Measurements from ENCODE around the gene GEMIN5.

DNA sequence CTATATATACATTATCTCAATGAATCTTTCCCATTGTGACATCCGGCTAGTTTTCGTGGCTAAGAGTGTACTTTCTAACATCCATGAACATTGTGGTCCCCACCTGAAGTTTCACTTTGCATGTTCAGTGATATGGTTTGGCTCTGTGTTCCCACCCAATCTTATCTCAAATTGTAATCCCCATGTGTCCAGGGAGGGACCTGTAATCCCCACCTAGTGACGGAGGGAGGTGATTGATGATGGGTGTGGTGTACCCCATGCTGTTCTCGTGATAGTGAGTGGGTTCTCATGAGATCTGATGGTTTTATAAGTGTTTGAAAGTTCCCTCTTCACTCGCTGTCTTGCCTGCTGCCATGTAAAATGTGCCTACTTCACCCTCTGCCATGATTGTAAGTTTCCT is 30.9 kb upstream of the GEMIN5 start:
- TF ChIP-seq, protein P1, sequence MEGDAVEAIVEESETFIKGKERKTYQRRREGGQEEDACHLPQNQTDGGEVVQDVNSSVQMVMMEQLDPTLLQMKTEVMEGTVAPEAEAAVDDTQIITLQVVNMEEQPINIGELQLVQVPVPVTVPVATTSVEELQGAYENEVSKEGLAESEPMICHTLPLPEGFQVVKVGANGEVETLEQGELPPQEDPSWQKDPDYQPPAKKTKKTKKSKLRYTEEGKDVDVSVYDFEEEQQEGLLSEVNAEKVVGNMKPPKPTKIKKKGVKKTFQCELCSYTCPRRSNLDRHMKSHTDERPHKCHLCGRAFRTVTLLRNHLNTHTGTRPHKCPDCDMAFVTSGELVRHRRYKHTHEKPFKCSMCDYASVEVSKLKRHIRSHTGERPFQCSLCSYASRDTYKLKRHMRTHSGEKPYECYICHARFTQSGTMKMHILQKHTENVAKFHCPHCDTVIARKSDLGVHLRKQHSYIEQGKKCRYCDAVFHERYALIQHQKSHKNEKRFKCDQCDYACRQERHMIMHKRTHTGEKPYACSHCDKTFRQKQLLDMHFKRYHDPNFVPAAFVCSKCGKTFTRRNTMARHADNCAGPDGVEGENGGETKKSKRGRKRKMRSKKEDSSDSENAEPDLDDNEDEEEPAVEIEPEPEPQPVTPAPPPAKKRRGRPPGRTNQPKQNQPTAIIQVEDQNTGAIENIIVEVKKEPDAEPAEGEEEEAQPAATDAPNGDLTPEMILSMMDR (IDR thresholded peaks at IDR 0.05) = no peak
- TF ChIP-seq POLR2A (IDR thresholded peaks at IDR 0.05) = no peak
